Ectodermal cell (in vitro differentiated cells): Measurements from ENCODE around the gene KHDRBS2.

Experiments used
- H3K27ac ChIP-seq: 2 replicates; pipeline ENCODE4 v1.7.0; 2013; ENCODE audit warnings: mild to moderate bottlenecking, low read depth, low read length; ENCODE audit not compliant: insufficient read depth, poor library complexity, severe bottlenecking
- H3K27me3 ChIP-seq: 2 replicates; pipeline ENCODE4 v1.7.0; 2013; ENCODE audit warnings: mild to moderate bottlenecking, low read length; ENCODE audit not compliant: insufficient read depth, control insufficient read depth, poor library complexity, severe bottlenecking
- H3K36me3 ChIP-seq: one replicate; pipeline ENCODE4 v1.7.0; 2013; ENCODE audit warnings: low read length; ENCODE audit not compliant: control insufficient read depth, insufficient read depth
- H3K4me1 ChIP-seq: one replicate; pipeline ENCODE4 v1.7.0; 2013; ENCODE audit warnings: low read length; ENCODE audit not compliant: control insufficient read depth, insufficient read depth
- H3K4me3 ChIP-seq: 2 replicates; pipeline ENCODE4 v1.7.0; 2013; ENCODE audit warnings: low read depth, low read length, control low read depth; ENCODE audit not compliant: insufficient read depth
- H3K9me3 ChIP-seq: 2 replicates; pipeline ENCODE4 v1.7.0; 2013; ENCODE audit warnings: mild to moderate bottlenecking, low read length, moderate library complexity; ENCODE audit not compliant: control insufficient read depth
- WGBS, 2 experiments: methylation state at CpG; one replicate each; pipeline ENCODE4 v1.1.7; 2013; ENCODE audit warnings: missing lambda C conversion rate in 2 of 2; 5-methylcytosine and 5-hydroxymethylcytosine counted together

The KHDRBS2 gene

DNA sequence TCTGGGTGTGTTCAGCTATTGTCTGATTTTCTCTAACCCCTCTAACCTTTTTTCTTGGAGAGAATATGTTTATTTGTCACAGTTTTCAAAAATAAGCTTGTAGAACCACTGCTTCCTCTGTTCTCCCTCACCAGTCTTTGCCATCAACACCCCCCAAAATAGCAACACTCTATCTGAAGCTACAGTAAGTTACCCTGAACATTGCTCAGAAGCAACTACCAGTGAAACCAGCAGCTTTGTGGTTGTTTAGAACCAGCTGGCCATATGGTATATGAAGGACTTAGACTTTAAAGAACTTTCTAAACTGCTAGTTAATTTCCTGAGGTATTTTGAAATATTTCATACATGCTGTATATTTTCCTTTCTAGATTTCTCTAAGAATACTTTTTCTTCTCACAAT, 242.9 kb downstream of the KHDRBS2 start:
- no peak overlapping the region for H3K4me3 ChIP-seq
- H3K9me3 ChIP-seq, result no peaks in the 10 kb centered on the region
- no peak overlapping the region for H3K27ac ChIP-seq
- H3K36me3 ChIP-seq, result no peaks in the 10 kb centered on the region
- no peaks in the 10 kb centered on the region for H3K4me1 ChIP-seq
- H3K27me3 ChIP-seq, result no peaks in the 10 kb centered on the region

DNA sequence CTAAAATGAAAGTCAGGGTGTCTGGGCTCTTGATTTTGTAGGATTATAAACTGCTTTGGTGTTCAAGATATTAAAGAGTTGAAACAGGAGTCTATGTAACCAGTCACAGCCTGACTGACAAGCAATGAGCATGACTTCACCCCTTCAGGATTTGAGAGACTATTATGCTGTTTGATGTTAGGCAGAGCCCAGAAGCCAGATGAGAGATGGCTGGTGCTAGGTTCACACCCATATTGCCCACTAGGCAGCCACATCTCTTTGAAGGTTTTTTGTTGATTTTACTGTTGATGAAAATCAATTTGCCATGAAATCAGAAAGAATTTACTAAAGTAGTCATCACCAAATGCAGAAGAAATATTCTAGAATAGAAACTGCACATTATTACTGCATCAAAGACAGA, 243.6 kb downstream of the KHDRBS2 start:
- Histone ChIP-seq H3K4me3 (no peak overlapping the region), H3K36me3 (no peaks in the 10 kb centered on the region), H3K9me3 (no peaks in the 10 kb centered on the region), H3K27me3 (no peaks in the 10 kb centered on the region), H3K27ac (no peak overlapping the region), H3K4me1 (no peaks in the 10 kb centered on the region)

DNA sequence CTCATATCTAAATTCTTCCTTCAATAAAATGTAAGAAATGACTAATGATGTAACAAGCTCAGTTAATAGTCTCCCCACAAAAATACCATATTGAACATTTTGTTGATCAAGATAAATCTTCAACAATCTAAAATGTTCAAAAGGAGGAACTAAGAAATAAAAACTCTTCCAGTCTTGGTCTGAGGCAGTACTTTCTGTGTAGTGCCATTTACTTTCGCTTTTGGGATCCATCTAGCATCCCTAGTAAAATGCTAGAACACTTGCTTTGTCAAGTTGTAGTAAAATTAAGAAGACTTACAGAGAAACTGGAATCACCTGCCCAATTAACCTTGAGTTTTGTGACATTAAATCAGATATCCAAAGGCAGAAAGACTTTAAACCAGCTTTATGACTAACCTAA, 246.4 kb downstream of the KHDRBS2 start:
- H3K27me3 ChIP-seq, result no peaks in the 10 kb centered on the region
- H3K4me3 ChIP-seq, result no peak overlapping the region
- 94 to 100% methylated on average over 1 of the region's 1 CpG for WGBS, 2 experiments
- no peak overlapping the region for H3K27ac ChIP-seq
- no peaks in the 10 kb centered on the region for H3K4me1 ChIP-seq
- no peaks in the 10 kb centered on the region for H3K9me3 ChIP-seq
- H3K36me3 ChIP-seq, result no peaks in the 10 kb centered on the region

DNA sequence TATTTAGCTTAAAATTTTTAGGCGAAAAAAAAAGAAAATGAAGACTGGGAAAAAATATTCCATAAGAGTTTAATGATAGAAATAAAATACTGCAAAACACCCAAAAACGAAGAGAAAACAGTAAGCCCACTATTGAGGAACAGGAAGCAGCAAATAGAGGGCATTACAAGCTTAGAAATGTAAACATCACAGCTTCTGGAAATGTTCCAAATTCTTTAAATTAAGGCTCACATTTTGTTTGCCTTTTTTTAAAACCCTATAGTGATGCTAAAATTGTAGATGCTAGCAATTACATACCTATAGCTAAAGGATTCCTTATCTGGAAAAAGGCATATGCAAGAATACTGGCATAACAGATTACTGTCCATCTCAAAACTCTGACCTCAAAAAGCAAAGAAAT, 248.6 kb downstream of the KHDRBS2 start:
- no peaks in the 10 kb centered on the region for H3K36me3 ChIP-seq
- no peak overlapping the region for H3K4me3 ChIP-seq
- H3K4me1 ChIP-seq, result no peaks in the 10 kb centered on the region
- 41% methylated on average over 2 of the region's 2 CpGs; no CpG with 5 or more reads in 1 of the 2 experiments for WGBS, 2 experiments
- no peak overlapping the region for H3K27ac ChIP-seq
- H3K9me3 ChIP-seq, result no peaks in the 10 kb centered on the region
- H3K27me3 ChIP-seq, result no peaks in the 10 kb centered on the region

DNA sequence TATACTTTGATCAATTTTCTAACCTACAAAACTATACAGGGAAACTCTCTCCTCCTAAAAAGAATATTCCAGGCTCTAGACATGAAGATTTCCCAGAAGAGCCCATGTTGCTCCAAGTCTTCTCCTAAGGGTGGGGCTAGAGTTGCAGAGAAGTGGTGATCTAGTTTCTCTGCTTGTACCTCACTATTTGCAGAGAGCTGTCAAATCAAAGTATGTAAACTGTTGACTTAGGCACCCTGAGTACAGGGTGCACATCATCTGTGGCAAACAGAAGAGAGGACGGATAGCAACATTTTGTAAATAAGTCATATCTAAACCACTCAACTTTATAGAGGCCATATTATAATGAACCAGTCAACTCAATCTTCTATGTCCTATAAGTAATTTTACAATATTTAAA, 250.1 kb downstream of the KHDRBS2 start:
- H3K27ac ChIP-seq, result no peak overlapping the region
- H3K4me3 ChIP-seq, result no peak overlapping the region
- no peaks in the 10 kb centered on the region for H3K27me3 ChIP-seq
- H3K36me3 ChIP-seq, result no peaks in the 10 kb centered on the region
- WGBS, 2 experiments, result 90 to 100% methylated on average over 1 of the region's 1 CpG
- no peaks in the 10 kb centered on the region for H3K4me1 ChIP-seq
- no peaks in the 10 kb centered on the region for H3K9me3 ChIP-seq

DNA sequence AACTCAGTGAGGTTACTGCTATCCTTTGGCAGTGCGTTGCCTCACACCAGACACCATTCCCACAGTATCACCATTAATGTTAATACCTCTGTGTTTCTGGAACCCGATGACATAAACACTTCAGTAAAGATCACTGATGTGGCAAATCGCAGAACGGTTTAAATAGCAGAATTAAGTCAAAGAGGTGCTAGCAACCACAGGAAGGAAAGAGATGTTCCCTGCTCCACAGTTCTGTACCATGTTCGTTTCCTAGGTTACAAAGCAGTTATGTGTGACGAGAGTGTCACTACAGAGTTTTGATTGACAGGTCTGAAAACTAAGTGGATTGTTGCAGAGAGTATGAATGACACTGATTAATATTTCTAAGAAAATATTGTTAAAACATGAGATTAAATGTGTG, 272.3 kb downstream of the KHDRBS2 start:
- H3K9me3 ChIP-seq, result no peaks in the 10 kb centered on the region
- no peaks in the 10 kb centered on the region for H3K4me1 ChIP-seq
- no peaks in the 10 kb centered on the region for H3K36me3 ChIP-seq
- H3K27me3 ChIP-seq, result no peaks in the 10 kb centered on the region
- 88% methylated on average over 6 of the region's 6 CpGs for WGBS, 2 experiments
- no peak overlapping the region for H3K27ac ChIP-seq
- no peak overlapping the region for H3K4me3 ChIP-seq

DNA sequence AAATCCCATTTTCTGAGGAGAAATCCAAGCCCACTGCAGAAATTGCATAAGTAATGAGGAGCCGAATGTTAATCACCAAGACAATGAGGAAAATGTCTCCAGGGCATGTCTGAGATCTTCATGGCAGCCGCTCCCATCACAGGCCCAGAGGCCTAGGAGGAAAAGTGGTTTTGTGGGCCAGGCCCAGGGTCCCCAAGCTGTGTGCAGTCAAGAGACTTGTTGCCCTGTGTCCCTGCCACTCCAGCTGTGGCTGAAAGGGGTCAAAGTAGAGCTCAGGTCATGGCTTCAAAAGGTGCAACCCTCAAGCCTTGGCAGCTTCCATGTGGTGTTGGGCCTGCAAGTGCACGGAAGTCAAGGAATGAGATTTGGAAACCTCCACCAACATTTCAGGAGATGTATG, 276.6 kb downstream of the KHDRBS2 start:
- Histone ChIP-seq H3K36me3 (no peaks in the 10 kb centered on the region), H3K4me1 (no peaks in the 10 kb centered on the region), H3K4me3 (no peak overlapping the region), H3K9me3 (no peaks in the 10 kb centered on the region), H3K27ac (no peak overlapping the region), H3K27me3 (no peaks in the 10 kb centered on the region)
- 94 to 95% methylated on average over 3 of the region's 3 CpGs for WGBS, 2 experiments

DNA sequence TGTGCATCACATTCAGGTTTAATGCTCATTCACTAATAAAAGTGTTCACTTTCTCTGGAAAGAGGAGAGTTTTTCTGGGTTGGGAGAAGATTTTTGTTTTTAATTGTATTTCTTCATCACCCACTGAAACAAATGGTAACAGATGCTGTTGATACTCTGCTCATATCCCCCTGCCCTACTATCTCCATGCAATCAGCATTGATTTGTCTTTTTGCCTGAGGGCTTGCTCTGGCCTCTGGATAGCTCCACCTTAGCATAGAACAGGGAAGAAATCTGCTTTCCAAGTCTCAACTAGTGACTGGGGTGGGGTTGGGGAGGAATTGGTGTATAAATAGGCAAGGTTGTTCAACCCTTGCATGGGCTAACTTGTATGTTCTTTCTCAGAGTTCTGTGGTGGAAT, 296.4 kb downstream of the KHDRBS2 start:
- Histone ChIP-seq H3K9me3 (no peaks in the 10 kb centered on the region), H3K27me3 (no peaks in the 10 kb centered on the region), H3K36me3 (no peaks in the 10 kb centered on the region), H3K27ac (no peak overlapping the region), H3K4me3 (no peak overlapping the region), H3K4me1 (no peaks in the 10 kb centered on the region)

DNA sequence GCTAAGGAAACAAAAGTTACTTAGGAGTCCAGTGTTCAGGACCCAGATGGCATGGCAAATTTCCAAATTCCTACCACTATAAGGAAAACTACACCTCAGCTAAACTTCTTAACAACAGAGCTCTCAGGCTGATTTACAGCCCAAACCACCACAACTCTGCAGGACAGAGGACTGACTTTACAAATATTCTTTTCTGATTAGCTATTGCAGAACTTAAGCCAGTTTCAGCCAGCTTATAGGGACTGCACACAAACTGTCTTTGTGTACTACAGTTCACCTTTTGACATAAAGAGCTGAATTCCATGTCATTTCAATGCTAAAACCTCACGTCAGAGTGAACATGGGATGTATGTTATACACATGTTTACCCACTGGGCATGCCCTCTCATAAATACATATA, 305.4 kb downstream of the KHDRBS2 start:
- Histone ChIP-seq H3K27me3 (no peaks in the 10 kb centered on the region), H3K27ac (no peak overlapping the region), H3K9me3 (no peaks in the 10 kb centered on the region), H3K36me3 (no peaks in the 10 kb centered on the region), H3K4me3 (no peak overlapping the region), H3K4me1 (no peaks in the 10 kb centered on the region)
- 94 to 100% methylated on average over 1 of the region's 1 CpG for WGBS, 2 experiments

DNA sequence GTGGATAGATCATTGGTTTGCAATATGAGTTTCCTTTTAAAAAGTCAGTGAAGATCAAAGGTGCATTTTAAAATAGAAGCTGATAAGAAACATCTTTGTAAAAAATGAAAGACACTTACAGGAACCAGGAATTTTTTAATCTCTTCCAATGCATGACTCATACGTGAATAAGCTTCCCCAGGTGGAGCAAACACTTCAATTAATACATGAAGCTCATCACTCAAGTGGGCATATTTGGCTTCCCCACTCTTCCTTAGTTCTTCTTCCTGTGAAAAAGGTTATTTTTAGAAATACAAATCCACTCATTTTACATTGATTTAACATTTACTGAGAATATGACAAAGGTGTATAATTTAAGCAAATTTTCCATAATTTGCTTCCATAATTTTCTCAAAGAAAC, 308.1 kb downstream of the KHDRBS2 start:
- WGBS, 2 experiments, result 91 to 92% methylated on average over 1 of the region's 1 CpG
- H3K36me3 ChIP-seq, result no peaks in the 10 kb centered on the region
- no peaks in the 10 kb centered on the region for H3K27me3 ChIP-seq

DNA sequence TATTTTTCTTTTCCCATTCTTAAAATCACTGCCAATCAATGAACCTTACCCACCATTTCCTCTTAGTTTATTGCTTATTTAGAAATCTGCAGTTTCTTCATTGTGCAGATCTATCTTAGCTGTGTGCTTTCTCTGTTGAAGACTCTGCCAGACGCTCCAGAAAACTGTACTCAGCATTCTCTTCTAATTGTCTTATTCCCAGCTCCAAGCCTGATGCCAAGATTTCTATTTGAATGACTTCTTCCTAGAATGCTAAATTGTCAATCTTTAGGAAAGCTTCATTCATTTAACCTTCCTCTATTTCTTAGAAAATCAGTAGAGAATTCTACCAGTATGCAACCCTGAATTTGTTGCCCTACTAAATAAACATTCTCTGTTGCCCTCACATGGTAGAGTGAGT, 308.9 kb downstream of the KHDRBS2 start:
- 90 to 100% methylated on average over 1 of the region's 1 CpG for WGBS, 2 experiments
- no peak overlapping the region for H3K4me3 ChIP-seq

More for the DNA sequence above, 308.1 kb downstream of the KHDRBS2 start:
- H3K4me3 ChIP-seq, result no peak overlapping the region
- H3K27ac ChIP-seq, result no peak overlapping the region
- H3K9me3 ChIP-seq, result no peaks in the 10 kb centered on the region
- no peaks in the 10 kb centered on the region for H3K4me1 ChIP-seq

More for the DNA sequence above, 308.9 kb downstream of the KHDRBS2 start:
- H3K4me1 ChIP-seq, result no peaks in the 10 kb centered on the region
- H3K9me3 ChIP-seq, result no peaks in the 10 kb centered on the region
- H3K27me3 ChIP-seq, result no peaks in the 10 kb centered on the region
- no peak overlapping the region for H3K27ac ChIP-seq
- no peaks in the 10 kb centered on the region for H3K36me3 ChIP-seq
